LNCAP (cell line): ENCODE data around the gene DACT3.

Experiments used
- TF ChIP-seq, protein P1 (sequence below): fragments of 450-650 bp; IDR thresholded peaks from 2 replicates; pipeline ENCODE4 v1.5.1; 2017; ENCODE audit warnings: mild to moderate bottlenecking

Gene DACT3

DNA sequence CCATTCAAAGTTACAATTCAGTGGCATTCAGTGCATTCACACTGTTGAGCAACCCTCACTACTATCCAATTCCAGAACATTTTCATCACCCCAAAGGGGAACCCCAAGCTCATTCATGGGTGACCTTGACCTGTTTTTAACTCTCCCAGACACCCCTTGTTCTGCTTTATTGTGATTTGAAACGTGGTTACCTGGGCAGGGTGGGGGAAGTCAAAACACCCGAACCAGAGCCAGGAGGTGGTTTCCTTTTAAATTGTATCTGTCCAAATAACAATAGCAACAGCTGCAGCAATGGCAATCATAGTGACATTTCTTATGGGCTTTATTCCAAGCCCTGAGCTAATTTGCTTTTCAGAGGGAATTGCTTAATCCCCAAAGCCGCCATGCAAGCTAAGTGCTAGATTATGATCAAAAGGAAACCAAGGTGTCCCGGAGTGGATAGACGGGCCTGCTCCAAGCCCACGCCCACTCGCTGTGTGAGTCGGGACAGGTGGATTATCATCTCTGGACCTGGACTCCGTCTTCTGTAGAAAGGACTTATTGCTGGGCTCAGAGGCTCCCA is 42.2 kb downstream of the DACT3 start:
- TF ChIP-seq, protein P1, sequence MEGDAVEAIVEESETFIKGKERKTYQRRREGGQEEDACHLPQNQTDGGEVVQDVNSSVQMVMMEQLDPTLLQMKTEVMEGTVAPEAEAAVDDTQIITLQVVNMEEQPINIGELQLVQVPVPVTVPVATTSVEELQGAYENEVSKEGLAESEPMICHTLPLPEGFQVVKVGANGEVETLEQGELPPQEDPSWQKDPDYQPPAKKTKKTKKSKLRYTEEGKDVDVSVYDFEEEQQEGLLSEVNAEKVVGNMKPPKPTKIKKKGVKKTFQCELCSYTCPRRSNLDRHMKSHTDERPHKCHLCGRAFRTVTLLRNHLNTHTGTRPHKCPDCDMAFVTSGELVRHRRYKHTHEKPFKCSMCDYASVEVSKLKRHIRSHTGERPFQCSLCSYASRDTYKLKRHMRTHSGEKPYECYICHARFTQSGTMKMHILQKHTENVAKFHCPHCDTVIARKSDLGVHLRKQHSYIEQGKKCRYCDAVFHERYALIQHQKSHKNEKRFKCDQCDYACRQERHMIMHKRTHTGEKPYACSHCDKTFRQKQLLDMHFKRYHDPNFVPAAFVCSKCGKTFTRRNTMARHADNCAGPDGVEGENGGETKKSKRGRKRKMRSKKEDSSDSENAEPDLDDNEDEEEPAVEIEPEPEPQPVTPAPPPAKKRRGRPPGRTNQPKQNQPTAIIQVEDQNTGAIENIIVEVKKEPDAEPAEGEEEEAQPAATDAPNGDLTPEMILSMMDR, result no peak

DNA sequence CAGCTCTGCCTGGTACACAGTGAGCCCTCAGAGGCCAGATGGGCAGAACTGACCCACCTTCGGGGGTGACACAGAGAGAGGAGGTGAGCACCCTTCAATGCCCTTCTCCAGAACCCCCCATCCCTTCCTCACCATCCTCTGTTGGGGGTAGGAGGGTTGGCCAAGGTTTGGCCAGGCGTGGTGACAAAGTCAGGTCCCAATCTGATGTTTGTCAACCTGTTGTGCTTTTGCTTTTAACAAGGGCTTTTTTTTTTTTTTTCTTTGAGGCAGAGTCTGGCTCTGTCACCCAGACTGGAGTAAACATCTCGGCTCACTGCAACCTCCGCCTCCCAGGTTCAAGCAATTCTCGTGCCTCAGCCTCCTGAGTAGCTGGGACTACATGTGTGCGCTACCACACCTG is 43.4 kb downstream of the DACT3 start:
- TF ChIP-seq, protein P1, result no peak

DNA sequence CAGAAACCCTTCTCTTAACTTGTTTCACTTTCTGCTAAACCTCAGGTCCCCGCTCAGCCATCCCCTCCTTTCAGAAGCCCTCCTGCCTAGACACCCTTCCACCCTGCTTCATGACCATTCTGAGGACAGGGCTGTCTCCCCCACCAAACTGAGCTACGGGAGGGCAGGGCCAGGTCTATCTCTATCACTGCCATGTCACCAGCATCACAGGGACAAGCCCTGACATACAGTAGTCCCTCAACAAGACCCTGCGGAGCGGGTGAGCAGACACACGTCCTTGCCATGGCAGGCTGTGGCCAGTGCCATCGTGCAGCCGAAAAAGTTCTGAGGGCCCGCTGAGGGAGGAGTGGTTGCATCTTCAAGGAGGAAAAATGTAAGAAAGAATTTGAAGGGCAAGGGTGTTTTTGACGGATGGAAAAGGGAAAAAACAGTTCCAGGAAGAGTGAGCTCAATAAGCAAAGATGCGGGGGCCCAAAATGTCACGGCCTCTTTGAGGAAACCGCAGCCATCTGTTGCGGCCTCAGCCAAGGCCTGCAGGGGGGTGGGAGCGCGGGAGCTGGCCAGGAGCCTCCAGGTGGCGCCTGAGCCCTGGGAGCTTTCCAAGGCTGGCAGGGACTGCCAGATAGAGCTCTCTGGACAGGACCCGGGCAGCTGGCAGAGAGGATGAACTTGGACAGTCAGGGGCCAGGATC is 44.2 kb downstream of the DACT3 start:
- TF ChIP-seq, protein P1, result peak; percentile 30; the same call in 1 of the 2 replicates

DNA sequence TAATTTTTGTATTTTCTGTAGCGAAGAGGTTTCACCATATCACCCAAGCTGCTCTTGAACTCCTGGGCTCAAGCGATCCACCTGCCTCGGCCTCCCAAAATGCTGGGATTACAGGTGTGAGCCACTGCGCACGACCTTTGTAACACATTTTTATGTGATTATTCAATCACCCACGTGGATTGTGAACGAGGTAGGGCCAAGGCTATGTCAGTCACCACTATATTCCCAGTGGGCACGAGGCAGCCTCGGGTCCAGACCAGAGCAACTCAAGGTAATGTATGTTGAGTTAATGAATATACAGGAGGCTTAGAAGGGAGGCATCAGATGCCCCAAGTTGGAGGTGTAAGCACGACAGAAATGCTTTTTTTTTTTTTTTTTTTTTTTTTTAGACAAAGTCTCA is 45.0 kb downstream of the DACT3 start:
- TF ChIP-seq, protein P1, result no peak

DNA sequence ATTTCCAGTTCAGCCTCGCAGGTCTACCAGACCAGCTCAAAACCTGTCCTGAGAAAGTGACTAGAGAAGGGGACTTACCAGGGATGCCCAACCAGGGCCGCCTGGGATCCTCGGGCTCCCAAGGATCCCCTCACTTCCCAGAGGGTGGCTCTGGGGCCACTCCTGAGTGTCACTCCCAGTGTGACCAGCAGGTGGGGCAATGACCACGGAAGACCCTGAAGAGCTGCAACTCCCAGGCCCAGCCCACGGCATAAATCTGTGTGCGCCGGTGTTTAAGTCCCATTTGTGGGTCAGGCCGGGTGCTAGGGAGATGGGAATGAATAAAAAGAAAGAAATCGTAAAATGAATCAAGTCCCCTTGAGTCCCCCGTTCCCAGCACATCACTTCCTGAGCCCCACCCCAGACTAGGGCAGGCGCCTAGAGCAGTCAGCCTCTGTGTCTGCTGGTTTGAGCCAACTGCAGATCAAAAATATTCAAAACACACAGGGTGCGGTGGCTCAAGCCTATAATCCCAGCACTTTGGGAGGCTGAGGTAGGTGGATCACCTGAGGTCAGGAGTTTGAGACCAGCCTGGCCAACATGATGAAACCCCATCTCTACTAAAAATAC is 46.8 kb downstream of the DACT3 start:
- TF ChIP-seq, protein P1, result peak; percentile 59

DNA sequence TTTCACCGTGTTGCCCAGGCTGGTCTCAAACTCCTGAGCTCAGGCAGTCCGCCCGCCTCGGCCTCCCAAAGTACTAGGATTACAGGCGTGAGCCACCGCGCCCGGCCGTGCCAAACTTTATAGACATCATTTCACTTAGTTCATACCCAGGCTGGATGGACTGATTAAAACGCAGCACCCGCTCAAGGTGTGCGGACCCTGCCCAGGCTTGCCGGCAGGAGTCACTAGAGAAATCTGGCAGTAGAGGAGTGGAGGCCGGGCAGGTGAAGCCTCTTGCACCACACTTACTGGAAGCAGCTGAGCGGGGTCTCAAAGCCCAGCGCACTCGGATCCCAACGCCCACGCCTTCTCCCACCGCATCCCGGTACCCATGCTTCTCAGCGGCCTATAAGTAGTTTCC is 47.5 kb downstream of the DACT3 start:
- TF ChIP-seq, protein P1, result no peak

DNA sequence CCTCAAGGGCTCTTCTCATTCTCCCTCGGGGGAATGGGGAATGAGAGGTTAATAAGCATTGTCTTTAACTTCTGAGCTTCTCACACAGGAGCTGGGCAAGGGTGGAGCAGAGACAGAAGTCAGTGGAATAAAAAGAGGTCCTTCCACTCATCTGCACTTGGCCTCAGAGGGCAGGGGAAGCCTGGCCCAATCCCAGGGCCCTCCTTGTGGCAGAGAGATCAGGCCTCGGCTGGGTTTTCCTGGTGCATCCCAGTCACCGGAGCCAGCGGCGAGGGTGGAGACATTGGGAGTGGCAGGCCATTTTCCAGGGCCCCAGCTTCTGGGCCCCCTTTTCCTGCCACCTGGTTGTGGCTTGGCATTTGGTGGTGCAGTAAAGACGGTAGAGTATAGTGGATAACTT is 49.2 kb downstream of the DACT3 start:
- TF ChIP-seq, protein P1, result no peak
